ENCODE results near the gene SPRN.
"Not testable (repeated sequence)": the region's sequence is repeated elsewhere in the genome, so short reads cannot be mapped to it uniquely, and the experiment has no call there.

The SPRN gene

DNA sequence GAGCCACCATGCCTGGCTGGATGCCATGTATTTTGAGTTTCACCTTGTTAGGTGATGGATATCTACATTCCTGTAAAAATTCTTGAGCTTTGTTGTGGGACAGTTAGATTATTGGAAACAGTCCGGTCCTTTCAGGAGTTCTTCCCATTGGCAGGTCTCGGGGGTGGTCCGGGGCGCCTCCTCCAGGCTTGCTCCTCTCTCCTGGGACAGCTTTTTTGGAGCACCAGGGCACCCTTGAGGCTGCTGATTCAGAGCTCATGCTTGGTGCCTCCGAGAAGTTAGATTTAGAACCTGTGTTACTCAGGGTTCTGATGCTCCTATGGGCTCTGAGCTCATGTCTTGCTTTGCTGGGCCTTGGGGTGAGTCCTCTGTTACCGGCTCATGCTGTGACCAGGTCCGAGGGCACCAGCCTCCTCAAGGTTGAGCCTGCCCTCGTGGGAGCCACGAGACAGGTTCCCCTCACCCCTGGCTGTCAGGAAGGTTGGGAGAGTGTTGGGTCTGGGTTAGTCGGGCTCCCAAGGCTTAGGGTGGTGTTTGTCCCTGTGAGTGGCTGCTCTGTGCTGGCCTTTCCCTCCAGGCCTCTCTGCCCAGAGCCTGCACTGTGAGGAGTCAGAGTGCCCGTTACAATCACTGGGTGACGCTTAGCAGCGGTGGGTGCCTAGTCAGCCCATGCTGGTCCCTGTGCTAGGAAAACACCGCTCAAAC lies 6.0 kb downstream of the SPRN start:
- TF ChIP-seq SPI1 (IDR thresholded peaks at IDR 0.05; ENCODE audit: borderline replicate concordance, low read depth), result no peak
- no peak for TF ChIP-seq GABPA (IDR thresholded peaks at IDR 0.05; ENCODE audit: low read depth)
- TF ChIP-seq, protein P1, sequence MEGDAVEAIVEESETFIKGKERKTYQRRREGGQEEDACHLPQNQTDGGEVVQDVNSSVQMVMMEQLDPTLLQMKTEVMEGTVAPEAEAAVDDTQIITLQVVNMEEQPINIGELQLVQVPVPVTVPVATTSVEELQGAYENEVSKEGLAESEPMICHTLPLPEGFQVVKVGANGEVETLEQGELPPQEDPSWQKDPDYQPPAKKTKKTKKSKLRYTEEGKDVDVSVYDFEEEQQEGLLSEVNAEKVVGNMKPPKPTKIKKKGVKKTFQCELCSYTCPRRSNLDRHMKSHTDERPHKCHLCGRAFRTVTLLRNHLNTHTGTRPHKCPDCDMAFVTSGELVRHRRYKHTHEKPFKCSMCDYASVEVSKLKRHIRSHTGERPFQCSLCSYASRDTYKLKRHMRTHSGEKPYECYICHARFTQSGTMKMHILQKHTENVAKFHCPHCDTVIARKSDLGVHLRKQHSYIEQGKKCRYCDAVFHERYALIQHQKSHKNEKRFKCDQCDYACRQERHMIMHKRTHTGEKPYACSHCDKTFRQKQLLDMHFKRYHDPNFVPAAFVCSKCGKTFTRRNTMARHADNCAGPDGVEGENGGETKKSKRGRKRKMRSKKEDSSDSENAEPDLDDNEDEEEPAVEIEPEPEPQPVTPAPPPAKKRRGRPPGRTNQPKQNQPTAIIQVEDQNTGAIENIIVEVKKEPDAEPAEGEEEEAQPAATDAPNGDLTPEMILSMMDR (IDR thresholded peaks at IDR 0.05; ENCODE audit: insufficient read depth, low read length), result no peak
- no peak for TF ChIP-seq POLR2AphosphoS5 (IDR thresholded peaks at IDR 0.05; ENCODE audit: low read depth)
- no peak for TF ChIP-seq REST (IDR thresholded peaks at IDR 0.05; ENCODE audit: insufficient replicate concordance, low read depth)
- no peak overlapping the region for H3K4me3 ChIP-seq (replicated peaks; ENCODE audit: insufficient read depth, low read length)
- H3K27ac ChIP-seq (replicated peaks), result no peak overlapping the region
- no peak for DNase-seq (ENCODE audit: low read depth in 1 of 2, low spot score in 1 of 2)
- peaks cover 10% of the 10 kb centered on the region for H3K27me3 ChIP-seq (ENCODE audit: insufficient read depth, poor library complexity, severe bottlenecking)

GRCh38 chr10:133415752-133416151 lies 8.7 kb downstream of the SPRN start:
- DNase-seq (ENCODE audit: low read depth in 1 of 2, low spot score in 1 of 2), result no peak
- Histone ChIP-seq H3K27ac (replicated peaks) (no peak overlapping the region), H3K4me3 (replicated peaks; ENCODE audit: insufficient read depth, low read length) (no peak overlapping the region), H3K27me3 (ENCODE audit: insufficient read depth, poor library complexity, severe bottlenecking) (no peaks in the 10 kb centered on the region)
- TF ChIP-seq REST (IDR thresholded peaks at IDR 0.05; ENCODE audit: insufficient replicate concordance, low read depth) (no peak), GABPA (IDR thresholded peaks at IDR 0.05; ENCODE audit: low read depth) (no peak), POLR2AphosphoS5 (IDR thresholded peaks at IDR 0.05; ENCODE audit: low read depth) (no peak), SPI1 (IDR thresholded peaks at IDR 0.05; ENCODE audit: borderline replicate concordance, low read depth) (no peak)
- TF ChIP-seq, protein P1 (IDR thresholded peaks at IDR 0.05; ENCODE audit: insufficient read depth, low read length), result no peak

GRCh38 chr10:133414401-133414800 lies 10.0 kb downstream of the SPRN start:
- H3K4me3 ChIP-seq (replicated peaks; ENCODE audit: insufficient read depth, low read length); H3K27me3 ChIP-seq (ENCODE audit: insufficient read depth, poor library complexity, severe bottlenecking); DNase-seq (ENCODE audit: low read depth in 1 of 2, low spot score in 1 of 2); H3K27ac ChIP-seq (replicated peaks): not testable (repeated sequence)

- DNase-seq (ENCODE audit: low read depth in 1 of 2, low spot score in 1 of 2), result no peak
- no peaks in the 10 kb centered on the region for H3K27me3 ChIP-seq (ENCODE audit: insufficient read depth, poor library complexity, severe bottlenecking)
- H3K4me3 ChIP-seq (replicated peaks; ENCODE audit: insufficient read depth, low read length), result no peak overlapping the region
- TF ChIP-seq REST (IDR thresholded peaks at IDR 0.05; ENCODE audit: insufficient replicate concordance, low read depth), result no peak
- TF ChIP-seq, protein P1 (IDR thresholded peaks at IDR 0.05; ENCODE audit: insufficient read depth, low read length), result no peak
- TF ChIP-seq POLR2AphosphoS5 (IDR thresholded peaks at IDR 0.05; ENCODE audit: low read depth), result no peak
- TF ChIP-seq SPI1 (IDR thresholded peaks at IDR 0.05; ENCODE audit: borderline replicate concordance, low read depth), result no peak
- no peak for TF ChIP-seq GABPA (IDR thresholded peaks at IDR 0.05; ENCODE audit: low read depth)
- no peak overlapping the region for H3K27ac ChIP-seq (replicated peaks)
These were observed 12.1 kb downstream of the SPRN start for GRCh38 chr10:133412381-133412711.
